Nephron (organoid): ENCODE measurements around the gene VPS13D.

ENCODE experiments used
- H3K27ac Mint-ChIP-seq, 3 experiments: 2 replicates each; pipeline ENCODE4 v1.8.0; 2020; ENCODE audit warnings: mixed read lengths in 3 of 3, mild to moderate bottlenecking in 2 of 3, moderate library complexity in 1 of 3
- H3K27me3 Mint-ChIP-seq: 2 replicates; pipeline ENCODE4 v1.8.0; 2021; ENCODE audit warnings: low read depth, mild to moderate bottlenecking, moderate library complexity, mixed read lengths
- H3K36me3 Mint-ChIP-seq: 2 replicates; pipeline ENCODE4 v1.8.0; 2020; ENCODE audit warnings: low read depth, mixed read lengths
- H3K4me1 Mint-ChIP-seq: 2 replicates; pipeline ENCODE4 v1.8.0; 2020; ENCODE audit warnings: mixed read lengths
- H3K4me3 Mint-ChIP-seq, 3 experiments: 2 replicates each; pipeline ENCODE4 v1.8.0; 2020; ENCODE audit warnings: mild to moderate bottlenecking in 3 of 3, mixed read lengths in 3 of 3, moderate library complexity in 2 of 3
- H3K9me3 Mint-ChIP-seq: 2 replicates; pipeline ENCODE4 v1.8.0; 2020; ENCODE audit warnings: mixed read lengths
- CTCF ChIP-seq, 3 experiments: fragments of 200-600 bp; sonication (generic); IDR thresholded peaks; one replicate each; pipeline ENCODE4 v1.5.0; 2021; ENCODE audit warnings: antibody characterized with exemption in 3 of 3; ENCODE audit not compliant: unreplicated experiment in 3 of 3

The VPS13D gene

DNA sequence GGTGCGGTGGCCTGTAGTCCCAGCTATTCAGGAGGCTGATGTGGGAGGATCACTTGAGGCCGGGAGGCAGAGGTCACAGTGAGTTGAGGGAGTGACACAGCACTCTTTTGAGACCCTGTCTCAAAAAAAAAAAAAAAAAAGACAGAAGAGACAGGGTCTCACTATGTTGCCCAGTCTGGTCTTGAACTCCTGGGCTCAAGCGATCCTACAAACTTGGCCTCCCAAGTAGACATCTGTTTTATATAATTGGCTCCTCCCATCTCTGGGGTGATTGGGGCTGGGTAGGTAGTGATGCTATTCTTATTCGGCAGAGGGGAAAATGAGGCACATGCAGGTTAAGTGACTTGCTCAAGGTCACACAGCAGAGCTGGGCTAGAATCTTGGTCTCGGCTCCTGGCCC lies 23.6 kb upstream of the VPS13D start:
- Mint-ChIP-seq H3K4me3 (no peak overlapping the region), H3K36me3 (no peaks in the 10 kb centered on the region), H3K27ac (no peak overlapping the region), H3K27me3 (peaks cover under 1% of the 10 kb centered on the region), H3K9me3 (no peaks in the 10 kb centered on the region), H3K4me1 (peaks cover 10% of the 10 kb centered on the region)
- TF ChIP-seq CTCF (IDR thresholded peaks at IDR 0.05; ENCODE audit: unreplicated experiment in 3 of 3): no peak

- H3K9me3 Mint-ChIP-seq: no peaks in the 10 kb centered on the region
- H3K4me1 Mint-ChIP-seq: peaks cover 10% of the 10 kb centered on the region
- no peak for TF ChIP-seq CTCF (IDR thresholded peaks at IDR 0.05; ENCODE audit: unreplicated experiment in 3 of 3)
- H3K27me3 Mint-ChIP-seq: peaks cover 4% of the 10 kb centered on the region
- H3K36me3 Mint-ChIP-seq: no peaks in the 10 kb centered on the region
- no peak overlapping the region for H3K4me3 Mint-ChIP-seq
- H3K27ac Mint-ChIP-seq: no peak overlapping the region
Observed at GRCh38 chr1:12206792-12207424, 22.9 kb upstream of the VPS13D start.

DNA sequence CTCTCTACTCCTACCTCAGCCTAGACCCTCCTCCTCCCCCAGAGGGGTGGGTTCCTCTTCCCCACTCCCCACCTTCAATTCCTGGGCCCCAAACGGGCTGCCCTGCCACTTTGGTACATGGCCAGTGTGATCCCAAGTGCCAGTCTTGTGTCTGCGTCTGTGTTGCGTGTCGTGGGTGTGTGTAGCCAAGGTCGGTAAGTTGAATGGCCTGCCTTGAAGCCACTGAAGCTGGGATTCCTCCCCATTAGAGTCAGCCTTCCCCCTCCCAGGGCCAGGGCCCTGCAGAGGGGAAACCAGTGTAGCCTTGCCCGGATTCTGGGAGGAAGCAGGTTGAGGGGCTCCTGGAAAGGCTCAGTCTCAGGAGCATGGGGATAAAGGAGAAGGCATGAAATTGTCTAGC lies 21.6 kb upstream of the VPS13D start:
- no peak for TF ChIP-seq CTCF (IDR thresholded peaks at IDR 0.05; ENCODE audit: unreplicated experiment in 3 of 3)
- H3K4me1 Mint-ChIP-seq: peaks cover 10% of the 10 kb centered on the region
- no peak overlapping the region for H3K4me3 Mint-ChIP-seq
- H3K36me3 Mint-ChIP-seq: no peaks in the 10 kb centered on the region
- peak overlapping the region in 2 of 3 experiments; percentile 9 to 13 for H3K27ac Mint-ChIP-seq
- no peaks in the 10 kb centered on the region for H3K9me3 Mint-ChIP-seq
- H3K27me3 Mint-ChIP-seq: peaks cover 7% of the 10 kb centered on the region

GRCh38 chr1:12208764-12209494 lies 20.9 kb upstream of the VPS13D start:
- Mint-ChIP-seq H3K27me3 (peaks cover 7% of the 10 kb centered on the region), H3K4me1 (peaks cover 10% of the 10 kb centered on the region)

DNA sequence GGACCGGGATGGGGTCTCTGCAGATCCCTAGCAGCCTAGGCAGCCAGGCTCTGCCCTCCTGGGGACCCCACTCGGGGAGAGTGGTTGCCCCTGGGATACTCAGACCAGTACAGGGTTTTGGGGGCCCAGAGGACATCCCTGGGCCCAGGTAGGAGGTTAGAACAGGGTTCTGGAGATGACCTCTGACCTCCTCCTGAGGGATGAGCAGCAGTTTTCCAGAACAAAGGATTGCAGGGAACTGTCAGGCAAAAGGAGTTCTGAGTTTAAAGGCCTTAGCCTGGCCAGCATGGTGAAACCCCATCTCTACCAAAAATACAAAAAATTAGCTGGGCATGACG lies 20.4 kb upstream of the VPS13D start:
- no peak overlapping the region for H3K4me3 Mint-ChIP-seq
- H3K9me3 Mint-ChIP-seq: peaks cover under 1% of the 10 kb centered on the region
- H3K4me1 Mint-ChIP-seq: peaks cover 10% of the 10 kb centered on the region
- no peak overlapping the region for H3K27ac Mint-ChIP-seq
- TF ChIP-seq CTCF (IDR thresholded peaks at IDR 0.05; ENCODE audit: unreplicated experiment in 3 of 3): no peak
- peaks cover 7% of the 10 kb centered on the region for H3K27me3 Mint-ChIP-seq
- H3K36me3 Mint-ChIP-seq: no peaks in the 10 kb centered on the region

More at GRCh38 chr1:12208764-12209494, 20.9 kb upstream of the VPS13D start:
- no peaks in the 10 kb centered on the region for H3K9me3 Mint-ChIP-seq
- H3K36me3 Mint-ChIP-seq: no peaks in the 10 kb centered on the region
- peak; percentile 90 to 95 (median 92) for TF ChIP-seq CTCF (IDR thresholded peaks at IDR 0.05; ENCODE audit: unreplicated experiment in 3 of 3)
- H3K27ac Mint-ChIP-seq: peak overlapping the region in 2 of 3 experiments; percentile 9 to 12
- no peak overlapping the region for H3K4me3 Mint-ChIP-seq
